ENCODE results near the gene UNC5C. TPM values are rescaled to one million over a fixed set of nuclear protein-coding genes. Genes with fewer than 3 reads are reported as not detected.

Gene UNC5C
- total RNA-seq, 1 donor from 2014 or later, result 15.5 TPM

GRCh38 chr4:95590615-95591014, 41.8 kb upstream of the UNC5C start:
- Mint-ChIP-seq H3K27ac (ENCODE audit: unreplicated experiment) (no peak overlapping the region), H3K4me3 (ENCODE audit: unreplicated experiment) (no peak overlapping the region), H3K4me1 (ENCODE audit: low read depth) (no peaks in the 10 kb centered on the region), H3K9me3 (ENCODE audit: low read depth) (no peaks in the 10 kb centered on the region), H3K36me3 (ENCODE audit: low read depth) (no peaks in the 10 kb centered on the region), H3K27me3 (ENCODE audit: low read depth) (no peaks in the 10 kb centered on the region)
- TF ChIP-seq CTCF (IDR thresholded peaks at IDR 0.05), result no peak
- DNase-seq (ENCODE audit: low spot score), result no peak

- Mint-ChIP-seq H3K4me3 (ENCODE audit: unreplicated experiment) (no peak overlapping the region), H3K9me3 (ENCODE audit: low read depth) (peaks cover 10% of the 10 kb centered on the region), H3K4me1 (ENCODE audit: low read depth) (no peaks in the 10 kb centered on the region), H3K27me3 (ENCODE audit: low read depth) (no peaks in the 10 kb centered on the region), H3K36me3 (ENCODE audit: low read depth) (no peaks in the 10 kb centered on the region), H3K27ac (ENCODE audit: unreplicated experiment) (no peak overlapping the region)
- TF ChIP-seq CTCF (IDR thresholded peaks at IDR 0.05), result no peak
- no peak for DNase-seq (ENCODE audit: low spot score)
Observed at GRCh38 chr4:95585016-95585695, 36.4 kb upstream of the UNC5C start.

- Mint-ChIP-seq H3K27me3 (ENCODE audit: low read depth) (no peaks in the 10 kb centered on the region), H3K9me3 (ENCODE audit: low read depth) (peaks cover 51% of the 10 kb centered on the region), H3K27ac (ENCODE audit: unreplicated experiment) (no peak overlapping the region), H3K4me1 (ENCODE audit: low read depth) (no peaks in the 10 kb centered on the region), H3K4me3 (ENCODE audit: unreplicated experiment) (no peak overlapping the region), H3K36me3 (ENCODE audit: low read depth) (peaks cover 12% of the 10 kb centered on the region)
- TF ChIP-seq CTCF (IDR thresholded peaks at IDR 0.05), result no peak
- no peak for DNase-seq (ENCODE audit: low spot score)
Observed at GRCh38 chr4:95580226-95580625, 31.5 kb upstream of the UNC5C start.

GRCh38 chr4:95572304-95572991, 23.7 kb upstream of the UNC5C start:
- H3K36me3 Mint-ChIP-seq (ENCODE audit: low read depth), result peaks cover 16% of the 10 kb centered on the region
- peaks cover 48% of the 10 kb centered on the region for H3K9me3 Mint-ChIP-seq (ENCODE audit: low read depth)
- H3K4me3 Mint-ChIP-seq (ENCODE audit: unreplicated experiment), result no peak overlapping the region
- no peak for TF ChIP-seq CTCF (IDR thresholded peaks at IDR 0.05)
- peaks cover 15% of the 10 kb centered on the region for H3K4me1 Mint-ChIP-seq (ENCODE audit: low read depth)
- no peaks in the 10 kb centered on the region for H3K27me3 Mint-ChIP-seq (ENCODE audit: low read depth)
- DNase-seq (ENCODE audit: low spot score), result peak; percentile 41
- no peak overlapping the region for H3K27ac Mint-ChIP-seq (ENCODE audit: unreplicated experiment)

- H3K27ac Mint-ChIP-seq (ENCODE audit: unreplicated experiment), result no peak overlapping the region
- DNase-seq (ENCODE audit: low spot score), result no peak
- peaks cover 15% of the 10 kb centered on the region for H3K4me1 Mint-ChIP-seq (ENCODE audit: low read depth)
- H3K9me3 Mint-ChIP-seq (ENCODE audit: low read depth), result peaks cover 44% of the 10 kb centered on the region
- H3K4me3 Mint-ChIP-seq (ENCODE audit: unreplicated experiment), result no peak overlapping the region
- H3K27me3 Mint-ChIP-seq (ENCODE audit: low read depth), result no peaks in the 10 kb centered on the region
- no peak for TF ChIP-seq CTCF (IDR thresholded peaks at IDR 0.05)
- peaks cover 14% of the 10 kb centered on the region for H3K36me3 Mint-ChIP-seq (ENCODE audit: low read depth)
Observed at GRCh38 chr4:95571577-95571976, 22.8 kb upstream of the UNC5C start.
